ENCODE measurements around the gene TBCCD1. TPM values are rescaled to one million over a fixed set of nuclear protein-coding genes. Genes with fewer than 3 reads are reported as not detected.
"Not testable (repeated sequence)": the region's sequence is repeated elsewhere in the genome, so short reads cannot be mapped to it uniquely, and the experiment has no call there.

TBCCD1 gene
- total and polyA plus RNA-seq, 10 donors = 3.7 to 22.1 (median 12.6) TPM

GRCh38 chr3:186589121-186589520 lies 22.0 kb upstream of the TBCCD1 start:
- Histone ChIP-seq H3K36me3 (peaks cover 0 to 35% (median 23%) of the 10 kb centered on the region in 6 donors), H3K27me3 (replicated peaks in 1 of 7) (no peaks in the 10 kb centered on the region), H3K9me3 (no peaks in the 10 kb centered on the region), H3K4me1 (no peaks in the 10 kb centered on the region), H3K27ac (no peak overlapping the region), H3K4me3 (no peak overlapping the region)
- TF ChIP-seq CTCF (IDR thresholded peaks at IDR 0.05 in 8 of 11, conservative IDR thresholded peaks at IDR 0.05 in 3 of 11) (no peak), POLR2AphosphoS5 (IDR thresholded peaks at IDR 0.05) (no peak), POLR2A (IDR thresholded peaks at IDR 0.05) (no peak)
- intact Hi-C loops (cut with DNase I; ENCODE audit: low total_unique reads) = no loop called here
- no peak for DNase-seq
- 35 to 57% (median 41%) methylated on average over 3 of the region's 3 CpGs for WGBS, 5 donors

GRCh38 chr3:186588632-186589031 lies 21.5 kb upstream of the TBCCD1 start:
- H3K9me3 ChIP-seq = no peaks in the 10 kb centered on the region
- no peaks in the 10 kb centered on the region for H3K4me1 ChIP-seq
- no peak for DNase-seq
- H3K27ac ChIP-seq = no peak overlapping the region
- WGBS, 5 donors = 62 to 75% (median 73%) methylated on average over 2 of the region's 2 CpGs
- H3K36me3 ChIP-seq = peaks cover 0 to 40% (median 28%) of the 10 kb centered on the region in 6 donors
- intact Hi-C loops (cut with DNase I; ENCODE audit: low total_unique reads) = no loop called here
- no peaks in the 10 kb centered on the region for H3K27me3 ChIP-seq (replicated peaks in 1 of 7)
- H3K4me3 ChIP-seq = no peak overlapping the region
- TF ChIP-seq CTCF (IDR thresholded peaks at IDR 0.05 in 8 of 11, conservative IDR thresholded peaks at IDR 0.05 in 3 of 11) = no peak
- no peak for TF ChIP-seq POLR2A (IDR thresholded peaks at IDR 0.05)
- no peak for TF ChIP-seq POLR2AphosphoS5 (IDR thresholded peaks at IDR 0.05)

GRCh38 chr3:186587183-186587582 lies 20.0 kb upstream of the TBCCD1 start:
- Histone ChIP-seq H3K4me3 (no peak overlapping the region), H3K27ac (no peak overlapping the region), H3K9me3 (no peaks in the 10 kb centered on the region), H3K36me3 (peaks cover 4 to 54% (median 42%) of the 10 kb centered on the region in 6 donors), H3K4me1 (no peaks in the 10 kb centered on the region), H3K27me3 (replicated peaks in 1 of 7) (no peaks in the 10 kb centered on the region)
- DNase-seq = no peak
- intact Hi-C loops (cut with DNase I; ENCODE audit: low total_unique reads) = no loop called here
- no peak for TF ChIP-seq POLR2A (IDR thresholded peaks at IDR 0.05)

GRCh38 chr3:186586245-186586644 lies 19.1 kb upstream of the TBCCD1 start:
- H3K4me3 ChIP-seq; DNase-seq; H3K27ac ChIP-seq; H3K27me3 ChIP-seq (replicated peaks in 1 of 7); H3K4me1 ChIP-seq; H3K9me3 ChIP-seq; intact Hi-C loops (cut with DNase I; ENCODE audit: low total_unique reads): not testable (repeated sequence)
- H3K36me3 ChIP-seq = peaks cover 4 to 64% (median 51%) of the 10 kb centered on the region in 6 donors
- WGBS, 5 donors = 81 to 96% (median 85%) methylated on average over 7 to 9 of the region's 9 CpGs

GRCh38 chr3:186583831-186584230 lies 16.7 kb upstream of the TBCCD1 start:
- DNase-seq = no peak
- WGBS, 5 donors = 64 to 89% (median 85%) methylated on average over 5 of the region's 5 CpGs
- no peaks in the 10 kb centered on the region for H3K27me3 ChIP-seq (replicated peaks in 1 of 7)
- H3K36me3 ChIP-seq = peaks cover 4 to 88% (median 73%) of the 10 kb centered on the region in 6 donors
- no peak overlapping the region for H3K4me3 ChIP-seq
- intact Hi-C loops (cut with DNase I; ENCODE audit: low total_unique reads) = no loop called here
- H3K4me1 ChIP-seq = no peaks in the 10 kb centered on the region
- H3K27ac ChIP-seq = no peak overlapping the region
- TF ChIP-seq POLR2A (IDR thresholded peaks at IDR 0.05) = no peak
- no peaks in the 10 kb centered on the region for H3K9me3 ChIP-seq

- DNase-seq = no peak
- no peak overlapping the region for H3K27ac ChIP-seq
- TF ChIP-seq POLR2A (IDR thresholded peaks at IDR 0.05) (no peak), CTCF (IDR thresholded peaks at IDR 0.05 in 8 of 11, conservative IDR thresholded peaks at IDR 0.05 in 3 of 11) (no peak), POLR2AphosphoS5 (IDR thresholded peaks at IDR 0.05) (no peak)
- H3K4me1 ChIP-seq = peaks cover 0 to 10% (median 0%) of the 10 kb centered on the region in 6 donors
- intact Hi-C loops (cut with DNase I; ENCODE audit: low total_unique reads) = no loop called here
- no peaks in the 10 kb centered on the region for H3K27me3 ChIP-seq (replicated peaks in 1 of 7)
- H3K36me3 ChIP-seq = peaks cover 4 to 98% (median 86%) of the 10 kb centered on the region in 6 donors
- no peak overlapping the region for H3K4me3 ChIP-seq
- H3K9me3 ChIP-seq = no peaks in the 10 kb centered on the region
- 94 to 97% (median 96%) methylated on average over 6 of the region's 6 CpGs for WGBS, 5 donors
These were observed 15.4 kb upstream of the TBCCD1 start for GRCh38 chr3:186582541-186582940.
